GM21723 (cell line): Measurements from ENCODE around the gene DRC1.

Source experiments
- ATAC-seq: cut with Tn5 transposase; IDR thresholded peaks from one replicate; pipeline ENCODE4 v1.9.1; 2021; ENCODE audit warnings: mild to moderate bottlenecking, moderate library complexity; ENCODE audit not compliant: unreplicated experiment

Gene DRC1

GRCh38 chr2:26442301-26442700 is 40.6 kb downstream of the DRC1 start:
- no peak for ATAC-seq

GRCh38 chr2:26442707-26443106 is 41.0 kb downstream of the DRC1 start:
- ATAC-seq: no peak

DNA sequence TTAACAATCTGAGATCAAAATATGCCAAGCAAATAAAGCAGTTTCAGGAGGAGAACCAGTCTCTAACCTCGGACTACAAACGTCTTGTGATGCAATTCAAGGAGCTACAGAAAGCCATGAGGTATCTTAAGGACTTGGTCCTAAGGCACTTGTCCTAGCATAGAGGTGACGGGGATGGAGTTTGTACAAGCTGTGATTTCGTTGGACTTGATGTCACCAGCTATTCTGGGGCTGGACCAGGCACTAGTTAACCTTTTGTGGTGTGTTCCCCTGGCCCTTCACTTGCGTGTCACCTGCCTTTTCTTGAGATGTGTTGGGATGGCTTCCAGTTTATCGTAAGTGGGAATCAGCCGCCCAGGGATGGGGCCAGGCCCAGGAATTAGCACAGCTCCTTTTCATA is 42.5 kb downstream of the DRC1 start:
- no peak for ATAC-seq

DNA sequence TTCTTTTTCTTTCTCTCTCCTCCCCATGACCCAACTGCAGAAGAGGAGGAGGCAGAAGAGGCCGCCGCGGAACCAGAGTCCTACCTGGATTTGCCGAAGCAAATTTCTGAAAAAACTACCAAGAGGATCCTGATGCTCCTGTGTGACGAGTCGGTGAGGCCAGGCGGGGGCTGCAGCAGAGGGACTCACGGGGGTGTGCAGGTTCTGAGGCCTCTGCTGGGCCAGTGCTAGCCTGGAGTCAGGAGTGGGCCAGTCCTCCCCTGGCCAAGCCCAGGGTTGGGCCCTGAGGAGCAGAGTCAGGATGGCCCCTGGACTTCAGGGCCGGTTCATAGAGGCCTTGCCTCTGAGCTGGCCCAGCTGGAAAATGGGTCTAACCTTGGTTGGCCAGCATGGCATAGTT is 46.9 kb downstream of the DRC1 start:
- ATAC-seq: no peak

GRCh38 chr2:26449278-26450030 is 47.7 kb downstream of the DRC1 start:
- ATAC-seq: no peak

DNA sequence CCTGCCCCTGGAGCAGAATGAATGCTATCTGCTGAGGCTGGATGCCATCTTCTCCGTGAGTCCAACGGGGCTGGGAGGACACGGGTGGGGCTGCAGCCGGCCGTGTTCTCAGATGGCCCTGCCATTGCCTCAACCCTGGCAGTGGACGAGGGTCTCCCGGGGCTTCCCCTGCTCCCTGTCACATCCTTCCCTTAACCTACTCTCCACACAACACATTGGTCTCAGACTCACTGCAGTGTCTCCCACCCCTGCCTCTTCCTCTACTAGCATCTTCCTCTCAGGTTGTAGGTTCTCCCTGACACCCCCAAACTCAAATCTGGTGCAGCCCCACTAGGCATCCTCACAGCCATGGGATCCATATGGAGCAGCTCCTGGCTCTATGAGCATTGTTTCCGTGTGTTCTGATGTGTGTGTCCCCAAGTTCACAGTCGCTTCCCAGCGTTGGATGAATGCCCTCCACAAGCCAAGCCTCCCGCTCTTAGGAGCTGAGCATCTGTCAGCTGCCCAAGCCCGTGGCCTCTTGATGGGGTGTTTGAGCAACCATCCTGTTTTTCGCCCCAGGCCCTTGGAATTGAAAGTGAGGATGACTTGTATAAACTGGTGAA is 48.4 kb downstream of the DRC1 start:
- ATAC-seq: no peak

- no peak for ATAC-seq
These were observed 50.0 kb downstream of the DRC1 start for GRCh38 chr2:26451700-26452099.

- ATAC-seq: no peak
These were observed 52.0 kb downstream of the DRC1 start for GRCh38 chr2:26453421-26454329.

GRCh38 chr2:26454561-26455001 is 52.9 kb downstream of the DRC1 start:
- ATAC-seq: no peak

DNA sequence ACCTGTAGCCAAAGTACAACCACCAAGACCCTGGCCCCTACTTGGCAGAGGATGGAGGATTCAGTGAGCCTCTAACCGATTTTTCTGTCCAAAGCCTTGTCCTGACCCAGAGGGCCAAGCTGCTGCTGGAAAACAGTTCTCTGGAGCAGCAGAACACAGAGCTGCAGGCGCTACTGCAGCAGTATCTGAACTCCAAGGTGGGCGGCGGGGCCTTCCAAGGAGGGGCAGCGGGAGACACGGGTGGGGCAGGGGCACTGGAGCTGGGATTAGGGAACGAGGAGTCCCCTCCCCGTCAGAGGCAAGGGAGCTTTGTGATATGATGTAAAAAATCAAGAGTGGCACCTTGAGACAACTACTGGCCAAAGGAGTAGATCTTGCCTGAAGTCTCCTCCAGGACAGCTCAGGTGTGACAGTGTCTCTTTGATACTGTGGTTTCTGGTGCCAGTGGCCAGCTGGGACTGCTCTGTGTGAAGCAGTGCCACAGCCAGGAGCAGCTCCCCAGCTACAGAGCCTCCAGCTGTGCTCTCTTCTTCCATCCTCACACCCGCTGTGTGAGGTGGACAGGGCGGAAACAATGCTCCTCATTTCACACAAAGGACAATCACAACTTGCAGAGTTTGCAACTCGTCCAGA is 53.4 kb downstream of the DRC1 start:
- no peak for ATAC-seq

- ATAC-seq: no peak
These were observed 54.1 kb downstream of the DRC1 start for GRCh38 chr2:26455670-26456439.

DNA sequence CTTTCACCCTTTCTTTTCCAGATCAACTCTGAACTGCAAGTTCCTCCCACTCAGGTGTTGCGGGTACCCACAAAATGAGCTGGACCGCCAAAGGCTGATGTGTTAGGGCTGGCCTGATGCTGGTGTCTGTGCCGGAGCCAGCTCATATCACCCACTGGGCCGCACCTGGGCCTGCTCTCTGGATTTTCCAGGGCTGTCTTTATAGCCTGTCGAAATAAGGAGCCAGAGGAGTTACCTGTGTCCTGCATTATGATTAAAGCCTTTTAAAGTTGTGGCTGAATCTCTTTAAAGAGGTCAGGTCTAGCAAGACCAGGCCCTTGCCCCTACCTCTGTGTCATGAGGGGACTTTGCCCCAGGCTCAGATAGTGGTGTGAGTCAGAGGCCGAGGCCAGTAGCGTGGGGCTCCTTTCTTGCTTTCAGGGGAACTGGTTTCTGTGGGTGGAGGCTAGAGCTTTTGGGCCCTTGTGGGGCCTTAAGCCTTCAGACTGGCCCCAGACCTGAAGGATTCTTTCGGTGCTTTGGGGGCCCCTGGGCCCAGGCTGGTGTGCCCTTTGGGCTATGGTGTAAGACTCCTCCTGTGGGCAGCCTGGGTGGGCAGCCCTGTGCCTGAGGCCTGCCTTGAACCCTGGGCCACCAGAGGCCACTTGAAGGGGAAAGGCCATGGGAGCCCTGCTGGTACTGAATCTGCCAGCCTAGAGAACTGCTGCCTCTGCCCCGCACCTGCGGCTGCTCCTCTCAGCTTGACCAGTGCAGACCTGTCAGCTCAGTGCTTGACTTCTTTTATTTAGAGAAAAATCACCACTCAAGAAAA is 54.9 kb downstream of the DRC1 start:
- no peak for ATAC-seq

DNA sequence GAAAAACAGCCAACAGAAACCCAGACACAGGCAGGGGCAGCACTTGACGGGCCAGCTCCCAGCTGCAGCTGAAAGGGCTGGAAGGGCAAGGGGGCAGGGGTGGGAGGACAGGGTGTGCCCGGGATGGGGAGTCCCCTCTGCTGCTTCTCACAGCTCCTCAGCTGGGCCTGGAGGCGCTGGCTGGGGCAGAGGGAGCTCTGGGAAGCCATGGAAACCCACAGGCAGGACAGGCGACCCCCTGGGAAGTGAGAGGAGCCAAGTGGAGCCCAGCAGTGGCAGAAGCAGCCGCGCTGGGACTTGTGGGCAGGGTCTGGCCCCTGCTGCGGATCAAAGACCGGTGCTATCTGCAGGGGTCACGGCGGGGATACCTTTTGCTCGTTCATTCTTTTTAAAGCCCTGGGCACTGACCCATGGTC is 55.5 kb downstream of the DRC1 start:
- ATAC-seq: no peak

DNA sequence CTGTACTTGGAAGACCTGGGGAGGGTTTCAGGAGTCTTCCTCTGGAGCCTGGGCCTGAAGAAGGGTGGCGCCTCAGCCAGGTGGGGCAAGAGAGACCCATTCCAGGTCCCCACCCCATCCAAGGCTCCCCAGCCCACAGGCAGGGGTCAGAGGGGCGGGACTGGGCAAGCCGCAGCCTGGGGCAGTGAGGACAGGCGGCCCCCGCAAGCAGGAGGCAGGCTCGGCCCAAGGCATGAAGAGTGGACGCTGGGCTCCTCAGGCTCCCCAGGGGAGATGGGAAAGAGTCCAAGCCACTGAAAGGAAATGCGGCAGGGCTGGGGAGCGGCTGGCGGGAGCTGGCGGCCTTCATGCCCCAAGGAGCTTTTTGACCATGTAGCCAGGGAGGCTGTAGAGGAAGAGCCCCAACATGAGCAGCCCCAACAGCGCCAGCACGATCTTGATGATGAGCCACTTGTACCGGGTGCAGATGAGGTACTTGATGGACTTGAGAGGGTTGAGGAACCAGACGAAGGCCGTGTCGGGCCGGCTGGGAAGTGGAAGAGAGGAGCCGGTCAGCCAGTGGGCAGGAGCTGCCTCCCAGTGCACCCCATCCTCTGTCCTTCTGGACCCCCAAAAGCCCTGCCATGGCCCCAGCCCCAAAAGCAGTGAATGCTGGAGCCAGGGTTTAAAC is 56.1 kb downstream of the DRC1 start:
- no peak for ATAC-seq

GRCh38 chr2:26458365-26459042 is 56.8 kb downstream of the DRC1 start:
- no peak for ATAC-seq

- ATAC-seq: no peak
These were observed 58.4 kb downstream of the DRC1 start for GRCh38 chr2:26459991-26460612.

GRCh38 chr2:26460613-26461031 is 58.9 kb downstream of the DRC1 start:
- no peak for ATAC-seq

GRCh38 chr2:26461601-26462023 is 59.9 kb downstream of the DRC1 start:
- no peak for ATAC-seq
